Mucosa of gallbladder (tissue), 1 donor: ENCODE data around the gene TMEM139. TPM values are rescaled to one million over a fixed set of nuclear protein-coding genes. Genes with fewer than 3 reads are reported as not detected.
A peak's percentile ranks its signal among the peaks of the same experiment; 100 is the strongest.
"Not testable (repeated sequence)": the region's sequence is repeated elsewhere in the genome, so short reads cannot be mapped to it uniquely, and the experiment has no call there.

Source experiments
- DNase-seq: peaks from one replicate; pipeline ENCODE4 v3.0.0-alpha.2; 2020; ENCODE audit warnings: low spot score
- total RNA-seq: library from RNA; stranded (reverse); gene quantifications from one replicate; pipeline ENCODE4 v1.2.1, GENCODE V29; 2021
- donor health status: DM: no; HTN: no; CAD: no.

TMEM139 gene
- total RNA-seq, 1 donor from 2014 or later = 47.8 TPM

- no peak for DNase-seq
Observed at GRCh38 chr7:143259765-143260164, 25.0 kb upstream of the TMEM139 start.

GRCh38 chr7:143261901-143262300 lies 22.9 kb upstream of the TMEM139 start:
- DNase-seq = no peak

GRCh38 chr7:143263266-143264195 lies 21.2 kb upstream of the TMEM139 start, which contains the start of gene GSTK1:
Gene GSTK1, plus strand, starts transcription at chr7:143263441. Its CDS starts 73 bp downstream, at chr7:143263514.
- DNase-seq = peak; percentile 80

GRCh38 chr7:143264196-143264568 lies 20.6 kb upstream of the TMEM139 start:
- DNase-seq = not testable (repeated sequence)

GRCh38 chr7:143265017-143265693 lies 19.6 kb upstream of the TMEM139 start:
- DNase-seq = no peak

GRCh38 chr7:143269251-143269650 lies 15.5 kb upstream of the TMEM139 start:
- no peak for DNase-seq

- DNase-seq = no peak
Observed at GRCh38 chr7:143271240-143271639, 13.5 kb upstream of the TMEM139 start.

- DNase-seq = no peak
Observed at GRCh38 chr7:143272871-143273270, 11.9 kb upstream of the TMEM139 start.

GRCh38 chr7:143279186-143280098 lies 5.3 kb upstream of the TMEM139 start:
- DNase-seq = no peak

GRCh38 chr7:143280160-143280559 lies 4.6 kb upstream of the TMEM139 start:
- no peak for DNase-seq

- DNase-seq = no peak
Observed at GRCh38 chr7:143280566-143280965, 4.2 kb upstream of the TMEM139 start.

- DNase-seq = no peak
Observed at GRCh38 chr7:143281529-143281928, 3.2 kb upstream of the TMEM139 start.

GRCh38 chr7:143282124-143282523 lies 2.6 kb upstream of the TMEM139 start:
- no peak for DNase-seq

GRCh38 chr7:143283381-143283780 lies 1.4 kb upstream of the TMEM139 start:
- DNase-seq = no peak

GRCh38 chr7:143285470-143285778 lies 666 bp downstream of the TMEM139 start:
- peak; percentile 60 for DNase-seq

- DNase-seq = no peak
Observed at GRCh38 chr7:143285806-143286521, 1.2 kb downstream of the TMEM139 start.

GRCh38 chr7:143286522-143286890 lies 1.7 kb downstream of the TMEM139 start:
- DNase-seq = no peak

GRCh38 chr7:143287339-143287934 lies 2.7 kb downstream of the TMEM139 start:
- no peak for DNase-seq

GRCh38 chr7:143287935-143288826 lies 3.4 kb downstream of the TMEM139 start, which contains the start of gene CASP2:
Gene CASP2, plus strand, starts transcription at chr7:143288351. Its CDS starts 105 bp downstream, at chr7:143288456.
- peak; percentile 98 for DNase-seq

- DNase-seq = no peak
Observed at GRCh38 chr7:143288836-143289235, 4.1 kb downstream of the TMEM139 start.
